LNCaP clone FGC (cell line): ENCODE results near the gene DPPA3.

Source experiments
- DNase-seq: peaks from one replicate; pipeline ENCODE4 v3.0.0-alpha.2; 2011; ENCODE audit warnings: low read depth
- H3K4me3 ChIP-seq: 2 replicates; pipeline ENCODE4 v1.5.1; 2011; ENCODE audit warnings: mild to moderate bottlenecking, low read depth, low read length, control low read depth
- TF ChIP-seq, protein P1 (sequence below): IDR thresholded peaks from 2 replicates; pipeline ENCODE4 v1.5.1; 2012; ENCODE audit warnings: mild to moderate bottlenecking; ENCODE audit not compliant: control insufficient read depth, insufficient read depth; ENCODE audit errors: extremely low read depth

Gene DPPA3

DNA sequence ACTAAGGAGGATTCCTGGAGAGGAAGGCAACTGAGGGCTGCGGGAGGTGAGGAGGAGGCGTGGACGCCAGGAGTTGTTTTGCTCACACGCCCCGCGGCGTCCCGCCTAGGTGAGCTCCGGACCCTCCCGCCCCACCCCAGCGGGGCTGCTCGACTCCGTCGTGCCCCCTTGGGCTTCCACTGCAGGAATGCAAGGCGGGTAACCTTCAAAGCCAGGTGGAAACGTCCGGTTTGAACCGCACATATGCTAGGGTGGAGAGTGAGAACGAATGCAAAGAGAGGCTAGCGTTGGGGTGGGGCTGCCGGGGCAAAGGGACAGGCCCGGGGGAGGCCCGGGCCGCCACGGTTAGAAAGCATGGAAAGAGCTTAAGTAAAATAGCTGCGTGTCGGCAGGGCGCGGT lies 5.4 kb upstream of the DPPA3 start:
- no peak overlapping the region for H3K4me3 ChIP-seq
- DNase-seq: no peak
- TF ChIP-seq, protein P1, sequence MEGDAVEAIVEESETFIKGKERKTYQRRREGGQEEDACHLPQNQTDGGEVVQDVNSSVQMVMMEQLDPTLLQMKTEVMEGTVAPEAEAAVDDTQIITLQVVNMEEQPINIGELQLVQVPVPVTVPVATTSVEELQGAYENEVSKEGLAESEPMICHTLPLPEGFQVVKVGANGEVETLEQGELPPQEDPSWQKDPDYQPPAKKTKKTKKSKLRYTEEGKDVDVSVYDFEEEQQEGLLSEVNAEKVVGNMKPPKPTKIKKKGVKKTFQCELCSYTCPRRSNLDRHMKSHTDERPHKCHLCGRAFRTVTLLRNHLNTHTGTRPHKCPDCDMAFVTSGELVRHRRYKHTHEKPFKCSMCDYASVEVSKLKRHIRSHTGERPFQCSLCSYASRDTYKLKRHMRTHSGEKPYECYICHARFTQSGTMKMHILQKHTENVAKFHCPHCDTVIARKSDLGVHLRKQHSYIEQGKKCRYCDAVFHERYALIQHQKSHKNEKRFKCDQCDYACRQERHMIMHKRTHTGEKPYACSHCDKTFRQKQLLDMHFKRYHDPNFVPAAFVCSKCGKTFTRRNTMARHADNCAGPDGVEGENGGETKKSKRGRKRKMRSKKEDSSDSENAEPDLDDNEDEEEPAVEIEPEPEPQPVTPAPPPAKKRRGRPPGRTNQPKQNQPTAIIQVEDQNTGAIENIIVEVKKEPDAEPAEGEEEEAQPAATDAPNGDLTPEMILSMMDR: no peak

DNA sequence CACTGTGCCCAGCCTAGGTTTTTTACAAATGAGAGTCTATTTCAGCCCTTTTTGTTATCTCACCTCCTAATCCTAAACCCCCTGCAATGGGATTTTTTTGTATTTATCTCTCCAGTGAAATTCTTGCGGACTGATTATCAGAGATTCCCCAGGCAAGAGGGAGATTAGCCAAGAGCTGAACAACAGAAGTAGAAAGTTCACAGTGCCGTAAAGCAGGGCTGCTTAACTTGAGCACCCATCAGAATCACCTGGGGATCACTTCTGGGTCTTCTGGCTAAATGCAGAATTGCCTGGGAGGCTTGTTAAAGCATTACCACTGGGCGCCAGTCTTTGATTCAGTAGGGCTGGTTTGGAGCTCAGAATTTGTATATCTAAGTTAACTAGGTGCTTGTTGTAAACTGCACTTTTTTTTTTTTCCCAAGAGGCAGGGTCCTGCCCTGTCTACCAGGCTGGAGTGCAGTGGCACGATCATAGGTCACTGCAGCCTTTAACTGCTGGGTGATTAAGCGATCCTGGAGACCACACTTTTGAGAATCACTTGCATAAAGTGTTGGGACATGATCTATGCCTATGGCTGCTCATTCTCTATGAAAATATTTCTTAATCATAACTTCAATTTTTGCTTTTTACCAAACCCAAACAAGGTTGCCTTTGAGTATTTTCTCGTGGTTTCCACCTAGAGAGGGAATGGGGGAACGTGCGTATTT lies 1.1 kb upstream of the DPPA3 start:
- no peak for DNase-seq
- TF ChIP-seq, protein P1: no peak
- H3K4me3 ChIP-seq: no peak overlapping the region

DNA sequence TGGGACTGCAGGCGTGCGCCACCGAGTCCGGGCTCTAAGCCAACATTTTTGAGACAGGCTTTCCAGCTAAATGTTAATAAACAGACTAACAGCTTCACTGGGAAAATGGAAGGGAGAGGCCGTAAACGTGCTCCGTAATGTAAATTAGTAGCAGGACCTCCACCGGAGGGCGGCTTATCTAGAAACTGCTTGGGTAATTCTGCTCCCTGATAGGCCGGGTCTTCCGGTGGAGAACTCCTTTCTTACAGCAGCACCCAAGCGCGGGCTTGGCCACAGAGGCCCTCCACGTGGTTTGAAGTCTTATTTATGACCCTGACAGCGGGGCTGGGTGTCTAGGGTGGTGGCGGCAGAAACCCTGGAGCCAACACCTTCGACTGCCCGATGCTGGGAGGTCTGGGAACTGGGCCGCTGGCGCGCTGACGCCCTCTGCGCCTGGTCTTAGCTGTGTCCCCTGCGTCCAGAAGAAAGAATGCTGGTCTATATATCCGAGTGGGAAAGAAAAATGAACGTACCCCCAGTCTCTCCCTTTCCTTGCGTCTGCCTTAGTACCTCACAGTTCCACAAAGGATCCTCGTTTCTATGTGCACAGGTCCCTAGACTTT lies 1.7 kb downstream of the DPPA3 start:
- TF ChIP-seq, protein P1: no peak
- H3K4me3 ChIP-seq: no peak overlapping the region
- no peak for DNase-seq

DNA sequence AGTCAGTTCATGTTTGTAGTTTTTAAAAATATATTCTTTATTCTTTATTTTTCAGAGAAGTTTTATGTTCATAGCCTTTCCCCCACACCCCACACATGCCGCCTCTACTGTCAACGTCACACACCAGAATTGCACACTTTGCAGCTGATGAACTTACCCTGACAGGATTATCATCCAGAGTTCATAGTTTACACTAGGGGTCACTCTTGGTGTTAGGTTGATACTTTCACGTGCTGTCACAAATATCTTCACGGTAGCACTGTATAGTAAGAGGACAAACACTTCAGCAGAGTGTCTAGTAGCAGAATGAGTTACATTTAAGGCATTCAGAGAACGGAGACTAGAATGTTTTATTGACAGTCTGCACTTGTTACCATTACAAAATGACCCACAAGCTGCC lies 5.1 kb downstream of the DPPA3 start:
- no peak overlapping the region for H3K4me3 ChIP-seq
- DNase-seq: no peak
- TF ChIP-seq, protein P1: peak; percentile 49

DNA sequence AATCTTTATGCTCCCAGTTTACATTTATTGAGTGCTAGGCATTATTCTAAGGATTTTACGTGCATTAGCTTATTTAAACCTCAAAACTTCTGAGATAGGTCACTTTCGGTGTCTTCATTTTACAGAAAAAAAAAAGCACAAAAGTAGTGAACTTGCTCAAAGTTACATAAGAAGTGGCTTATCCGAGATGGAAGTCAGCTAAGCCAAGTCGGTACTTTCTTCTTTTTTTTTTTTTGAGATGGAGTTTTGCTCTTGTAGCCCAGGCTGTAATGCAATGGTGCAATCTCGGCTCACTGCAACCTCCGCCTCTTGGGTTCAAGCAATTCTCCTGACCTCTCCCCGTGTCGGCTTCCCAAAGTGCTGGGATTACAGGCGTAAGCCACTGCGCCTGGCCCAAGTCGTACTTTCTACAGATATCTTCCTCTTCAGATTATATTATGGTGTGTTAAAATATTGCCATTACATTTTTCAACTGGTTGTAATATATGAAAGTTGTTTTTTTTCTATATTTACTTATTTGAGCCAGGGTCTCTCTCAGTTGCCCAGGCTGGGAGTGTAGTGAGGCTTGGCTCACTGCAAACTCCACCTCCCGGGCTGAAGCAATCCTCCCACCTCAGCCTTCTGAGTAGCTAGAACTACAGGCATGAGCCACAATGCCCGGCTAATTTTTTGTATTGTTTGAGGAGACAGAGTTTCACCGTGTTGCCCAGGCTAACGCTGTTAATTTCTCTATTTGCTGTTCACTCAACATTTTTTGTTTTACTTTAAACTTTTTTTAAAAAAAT lies 8.9 kb downstream of the DPPA3 start:
- TF ChIP-seq, protein P1: no peak
- no peak overlapping the region for H3K4me3 ChIP-seq
- no peak for DNase-seq

DNA sequence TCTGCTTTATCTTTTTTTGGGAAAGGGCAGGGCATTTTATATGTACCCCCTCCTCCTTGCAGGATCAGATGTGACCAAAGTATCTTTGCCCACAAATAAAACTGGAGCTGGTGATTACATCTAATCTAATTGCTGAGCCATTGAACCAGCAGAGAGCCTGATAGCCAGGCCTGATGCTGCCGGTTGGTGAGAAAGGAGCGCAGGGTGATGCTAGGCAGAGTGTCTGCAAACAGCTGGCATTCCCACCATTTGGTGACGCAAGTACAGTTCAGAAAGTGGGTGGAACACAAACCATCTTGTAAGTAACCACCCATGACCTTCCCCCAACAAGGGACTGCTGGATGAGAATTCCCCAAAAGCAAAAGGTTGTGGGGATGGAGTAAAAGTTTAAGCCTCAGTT lies 12.7 kb downstream of the DPPA3 start:
- H3K4me3 ChIP-seq: no peak overlapping the region
- no peak for DNase-seq
- TF ChIP-seq, protein P1: no peak
